Gastrocnemius medialis (tissue), 4 donors: Measurements from ENCODE around the gene UBQLN4. TPM values are rescaled to one million over a fixed set of nuclear protein-coding genes. Genes with fewer than 3 reads are reported as not detected.

ENCODE experiments used
- ATAC-seq, 2 donors: fragments of 150-250 bp; one replicate each; pipeline ENCODE4 v1.9.1; 2016
- DNase-seq, 2 donors: peaks; one replicate each; pipeline ENCODE4 v3.0.0-alpha.2; 2019
- H3K27ac ChIP-seq, 4 donors: fragments of 200-600 bp; sonication (generic); 1 replicate in 1 of 4; 2 replicates in 3 of 4; pipeline ENCODE4 v1.5.1; 2016 to 2018; ENCODE audit warnings: mild to moderate bottlenecking in 2 of 4, moderate library complexity in 1 of 4
- H3K27me3 ChIP-seq, 3 donors: fragments of 200-600 bp; sonication (generic) in 2 of 3; 1 replicate in 1 of 3; 2 replicates in 2 of 3; pipeline versions ENCODE4 v1.5.1 to v1.6.0; 2016 to 2019; ENCODE audit warnings: mild to moderate bottlenecking in 1 of 3, moderate library complexity in 1 of 3
- H3K36me3 ChIP-seq, 2 donors: fragments of 200-600 bp; sonication (generic) in 1 of 2; one replicate each; pipeline ENCODE4 v1.5.1; 2017 to 2018
- H3K4me1 ChIP-seq, 2 donors: fragments of 200-600 bp; sonication (generic) in 1 of 2; one replicate each; pipeline ENCODE4 v1.5.1; 2016 to 2017; ENCODE audit warnings: mild to moderate bottlenecking in 2 of 2
- H3K4me3 ChIP-seq, 4 donors: fragments of 200-600 bp; sonication (generic) in 3 of 4; 1 replicate in 1 of 4; 2 replicates in 3 of 4; pipeline ENCODE4 v1.5.1; 2016 to 2019; ENCODE audit warnings: mild to moderate bottlenecking in 2 of 4
- H3K9me3 ChIP-seq, 3 donors: fragments of 200-600 bp; sonication (generic) in 2 of 3; 1 replicate in 1 of 3; 2 replicates in 2 of 3; pipeline ENCODE4 v1.5.1; 2016 to 2019
- CTCF ChIP-seq, 5 experiments: fragments of 450-650 bp in 3 of 5; fragments of 200-600 bp in 2 of 5; sonication (generic) in 2 of 5; IDR thresholded peaks in 4 of 5; conservative IDR thresholded peaks in 1 of 5; 1 replicate in 4 of 5; 2 replicates in 1 of 5; pipeline ENCODE4 v1.5.1; 2016 to 2019; ENCODE audit warnings: antibody characterized with exemption in 5 of 5, mild to moderate bottlenecking in 3 of 5, moderate library complexity in 3 of 5
- POLR2A ChIP-seq, 2 donors: fragments of 450-650 bp; IDR thresholded peaks; one replicate each; pipeline ENCODE4 v1.6.1; 2017; ENCODE audit warnings: antibody characterized with exemption in 2 of 2, mild to moderate bottlenecking in 2 of 2, moderate library complexity in 2 of 2
- in situ Hi-C, 4 donors: fragments of 200-750 bp; cut with MboI; loops; one replicate each; pipeline versions ENCODE4 v1.15.0 to v1.8.0; 2017; ENCODE audit warnings: low sequenced_read_pairs in 4 of 4
- intact Hi-C: fragments of 100-400 bp; cut with DNase I; formaldehyde crosslinking; loops from one replicate; pipeline ENCODE4 v1.15.1; 2023; ENCODE audit warnings: low total_unique reads
- total RNA-seq, 4 donors: library from RNA; depleted of rRNA; stranded (reverse); fragments of >200 nt; gene quantifications; one replicate each; pipeline versions ENCODE4 v1.1.0 to v1.2.3, GENCODE V29; 2016

UBQLN4 gene
- total RNA-seq, 4 donors from 2014 or later, result 42.3 to 60.1 (median 46.0) TPM

GRCh38 chr1:156079762-156080161, 26.2 kb upstream of the UBQLN4 start:
- H3K36me3 ChIP-seq, result no peaks in the 10 kb centered on the region
- intact Hi-C loops, result no loop called here
- H3K27me3 ChIP-seq, result peaks cover 0 to 5% (median 0%) of the 10 kb centered on the region in 3 donors
- H3K4me1 ChIP-seq, result peaks cover 10 to 14% of the 10 kb centered on the region in 2 donors
- no peak for DNase-seq
- TF ChIP-seq POLR2A (IDR thresholded peaks at IDR 0.05) (no peak), CTCF (IDR thresholded peaks at IDR 0.05 in 4 of 5, conservative IDR thresholded peaks at IDR 0.05 in 1 of 5) (no peak)
- no peak overlapping the region for H3K4me3 ChIP-seq
- in situ Hi-C loops, result no loop called here
- no peak overlapping the region for H3K27ac ChIP-seq
- ATAC-seq, result no peak
- H3K9me3 ChIP-seq, result no peaks in the 10 kb centered on the region

- H3K36me3 ChIP-seq, result no peaks in the 10 kb centered on the region
- no peak for TF ChIP-seq CTCF (IDR thresholded peaks at IDR 0.05 in 4 of 5, conservative IDR thresholded peaks at IDR 0.05 in 1 of 5)
- TF ChIP-seq POLR2A (IDR thresholded peaks at IDR 0.05), result no peak
- ATAC-seq (no peak), DNase-seq (no peak)
- peaks cover 10 to 14% of the 10 kb centered on the region in 2 donors for H3K4me1 ChIP-seq
- no peak overlapping the region for H3K4me3 ChIP-seq
- in situ Hi-C loops (no loop called here), intact Hi-C loops (no loop called here)
- H3K9me3 ChIP-seq, result no peaks in the 10 kb centered on the region
- H3K27me3 ChIP-seq, result peaks cover 0 to 5% (median 0%) of the 10 kb centered on the region in 3 donors
- no peak overlapping the region for H3K27ac ChIP-seq
These were observed 25.1 kb upstream of the UBQLN4 start for GRCh38 chr1:156078728-156079127.

DNA sequence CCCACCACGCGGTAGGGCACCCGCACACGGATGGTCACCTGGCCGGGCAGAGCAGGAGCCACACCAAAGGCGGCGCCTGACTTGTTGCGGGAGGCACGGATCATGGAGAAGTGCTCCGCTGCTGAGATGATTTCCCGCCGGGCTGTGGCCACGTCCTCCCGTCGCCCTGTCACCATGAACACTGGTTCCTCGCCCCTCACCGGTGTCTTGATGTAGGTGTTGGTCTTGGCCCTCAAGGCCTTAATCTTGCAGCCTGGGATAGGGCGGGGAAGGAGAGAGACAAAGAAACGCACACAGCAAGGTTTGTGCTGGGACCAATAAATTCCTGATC, 23.8 kb upstream of the UBQLN4 start:
- no peaks in the 10 kb centered on the region for H3K9me3 ChIP-seq
- H3K27me3 ChIP-seq, result peaks cover 0 to 5% (median 0%) of the 10 kb centered on the region in 3 donors
- no peaks in the 10 kb centered on the region for H3K36me3 ChIP-seq
- H3K4me3 ChIP-seq, result no peak overlapping the region
- peak overlapping the region in 1 of 4 donors; percentile 40 for H3K27ac ChIP-seq
- intact Hi-C loops, result no loop called here
- no peak for ATAC-seq
- TF ChIP-seq POLR2A (IDR thresholded peaks at IDR 0.05) (no peak), CTCF (IDR thresholded peaks at IDR 0.05 in 4 of 5, conservative IDR thresholded peaks at IDR 0.05 in 1 of 5) (no peak)
- in situ Hi-C loops, result no loop called here
- peaks cover 6 to 7% of the 10 kb centered on the region in 2 donors for H3K4me1 ChIP-seq
- no peak for DNase-seq

DNA sequence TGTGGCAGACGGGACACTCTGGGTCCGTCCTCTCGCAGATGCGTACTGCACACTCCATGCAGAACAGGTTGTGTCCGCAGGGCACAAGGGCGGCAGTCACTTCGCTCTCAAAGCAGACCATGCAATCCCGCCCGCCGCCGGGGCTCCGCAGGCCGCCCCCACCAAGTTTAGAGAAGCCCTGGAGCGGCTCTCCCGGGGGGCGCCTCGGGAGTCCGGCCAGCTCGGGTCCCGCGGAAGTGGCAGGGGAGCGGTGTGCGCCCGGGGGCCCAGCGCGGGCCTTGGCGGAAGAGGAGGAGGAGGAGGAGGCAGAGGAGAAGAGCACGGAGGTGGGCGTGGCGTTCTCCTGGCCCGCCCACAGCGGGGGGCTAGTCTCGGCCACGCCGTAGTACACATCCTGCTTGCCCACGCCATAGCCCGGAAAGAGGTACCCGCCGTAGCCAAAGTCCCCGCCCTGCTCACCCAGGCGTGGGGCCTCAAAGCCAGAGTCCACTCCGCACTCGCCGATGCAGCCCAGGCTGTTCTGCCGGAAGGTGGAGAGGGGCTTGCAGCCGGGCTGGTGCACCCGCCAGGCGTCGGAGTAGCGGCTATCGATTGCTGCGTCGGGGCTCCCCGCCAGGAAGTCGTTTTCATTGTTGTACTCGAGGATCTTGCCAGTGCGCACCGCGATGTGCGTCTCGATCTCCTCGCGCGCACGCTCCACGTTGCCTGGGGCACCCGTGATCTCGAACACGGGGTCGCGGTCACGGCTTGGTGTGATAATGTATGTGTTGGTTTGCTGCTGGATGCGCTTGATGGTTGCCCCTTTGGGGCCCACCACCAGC, 23.2 kb upstream of the UBQLN4 start:
- H3K27ac ChIP-seq, result peak overlapping the region in 2 of 4 donors; percentile 21 to 59
- H3K27me3 ChIP-seq, result peaks cover 0 to 5% (median 0%) of the 10 kb centered on the region in 3 donors
- in situ Hi-C loops (no loop called here), intact Hi-C loops (no loop called here)
- DNase-seq, result no peak
- no peaks in the 10 kb centered on the region for H3K9me3 ChIP-seq
- TF ChIP-seq POLR2A (IDR thresholded peaks at IDR 0.05), result no peak
- no peak for TF ChIP-seq CTCF (IDR thresholded peaks at IDR 0.05 in 4 of 5, conservative IDR thresholded peaks at IDR 0.05 in 1 of 5)
- H3K36me3 ChIP-seq, result no peaks in the 10 kb centered on the region
- ATAC-seq, result peak; percentile 43
- peaks cover 1 to 7% of the 10 kb centered on the region in 2 donors for H3K4me1 ChIP-seq
- H3K4me3 ChIP-seq, result peak overlapping the region; percentile 36 to 51 (median 42)
